K562 (cell line): Measurements from ENCODE around the gene SPOCD1. TPM values are rescaled to one million over a fixed set of nuclear protein-coding genes. Genes with fewer than 3 reads are reported as not detected.

Source experiments
- BDP1 ChIP-seq: IDR thresholded peaks from 3 replicates; pipeline ENCODE4 v1.6.1; 2011; ENCODE audit not compliant: insufficient read length, insufficient read depth
- CBX1 ChIP-seq: sonication (generic); IDR thresholded peaks from 2 replicates; pipeline ENCODE4 v1.6.1; 2016; ENCODE audit warnings: antibody characterized with exemption, low read depth, mild to moderate bottlenecking
- DPF2 ChIP-seq: fragments of 450-650 bp; IDR thresholded peaks from 2 replicates; pipeline ENCODE4 v1.6.1; 2016
- EHMT2 ChIP-seq: fragments of 450-650 bp; IDR thresholded peaks from 2 replicates; pipeline ENCODE4 v1.6.1; 2018; ENCODE audit warnings: antibody characterized with exemption
- KDM1A ChIP-seq, 2 experiments: fragments of 450-650 bp; IDR thresholded peaks; 2 replicates each; pipeline ENCODE4 v1.6.1; 2016; ENCODE audit warnings: mild to moderate bottlenecking in 2 of 2
- NCOR1 ChIP-seq: fragments of 450-650 bp; IDR thresholded peaks from 2 replicates; pipeline ENCODE4 v1.6.1; 2016; ENCODE audit warnings: mild to moderate bottlenecking, moderate library complexity
- PREB ChIP-seq: sonication (generic); formaldehyde crosslinking; IDR thresholded peaks from 2 replicates; pipeline ENCODE4 v1.8.1; 2023; ENCODE audit warnings: mild to moderate bottlenecking, missing genetic modification reagents
- ZBTB43 ChIP-seq: sonication (generic); formaldehyde crosslinking; IDR thresholded peaks from 2 replicates; pipeline ENCODE4 v1.8.0; 2023; ENCODE audit warnings: mild to moderate bottlenecking, missing genetic modification reagents
- ZNF639 ChIP-seq, 2 experiments: fragments of 200-800 bp in 1 of 2; sonication (Bioruptor generic) in 1 of 2; sonication (generic) in 1 of 2; formaldehyde crosslinking in 1 of 2; IDR thresholded peaks in 1 of 2; conservative IDR thresholded peaks in 1 of 2; 2 replicates each; pipeline versions ENCODE4 v1.5.0 to v1.6.1; 2016 to 2020; ENCODE audit warnings: missing compliant biosample characterization in 1 of 2, missing genetic modification characterization in 1 of 2, missing genetic modification reagents in 1 of 2
- polyA plus RNA-seq, 8 experiments: library from polyadenylated mRNA; depleted of rRNA in 4 of 8; stranded (reverse) in 5 of 8; unstranded in 3 of 8; fragments of >200 nt; fragmentation: Nextera tagmentation in 2 of 8; fragmentation: Illumina TruSeq in 1 of 8; extraction: Ambion mirVana in 2 of 8; extraction: Trizol in 1 of 8; gene quantifications; 2 replicates each; pipeline versions ENCODE4 v1.2.1 to v1.2.3, GENCODE V29; 2011 to 2014; ENCODE audit warnings: inconsistent platforms in 1 of 8, missing spikeins in 1 of 8
- total RNA-seq, 7 experiments: library from RNA; depleted of rRNA in 6 of 7; stranded (reverse); fragments of >200 nt in 6 of 7; fragmentation: Illumina TruSeq in 2 of 7; extraction: Trizol in 2 of 7; gene quantifications; 2 replicates each; pipeline versions ENCODE4 v1.2.1 to v1.2.3, GENCODE V29; 2011 to 2021; ENCODE audit warnings: low replicate concordance in 1 of 7

The SPOCD1 gene
- total and polyA plus RNA-seq, 9 of the 15 experiments (the other 6 are each of a cell fraction or from before 2014, with no cell fraction given), result 0.03 to 0.71 (median 0.26) TPM; not detected in 1

- TF ChIP-seq PREB (CRISPR knock-in tag), result no peak
- peak; percentile 66 to 77; a peak in 3 of 4 replicates for TF ChIP-seq KDM1A (IDR thresholded peaks at IDR 0.05)
- 0 out of 2 replicates have a peak, but pooled peaks have one; percentile 27 for TF ChIP-seq ZBTB43 (CRISPR knock-in tag)
- TF ChIP-seq EHMT2, result no peak
- TF ChIP-seq CBX1, result peak; percentile 79; the same call in 1 of the 2 replicates
- no peak for TF ChIP-seq NCOR1
- 0 out of 2 replicates have a peak, but pooled peaks have one; percentile 22 for TF ChIP-seq DPF2
- no peak for TF ChIP-seq BDP1
- peak in 1 of 2 experiments; percentile 53; a peak in 1 of 4 replicates for TF ChIP-seq ZNF639 (CRISPR knock-in tag; conservative IDR thresholded peaks at IDR 0.05 in 1 of 2, IDR thresholded peaks at IDR 0.05 in 1 of 2)
Measured at GRCh38 chr1:31768939-31769704, 46.7 kb downstream of the SPOCD1 start (continued).
